ENCODE data around the gene RYK.

DNA sequence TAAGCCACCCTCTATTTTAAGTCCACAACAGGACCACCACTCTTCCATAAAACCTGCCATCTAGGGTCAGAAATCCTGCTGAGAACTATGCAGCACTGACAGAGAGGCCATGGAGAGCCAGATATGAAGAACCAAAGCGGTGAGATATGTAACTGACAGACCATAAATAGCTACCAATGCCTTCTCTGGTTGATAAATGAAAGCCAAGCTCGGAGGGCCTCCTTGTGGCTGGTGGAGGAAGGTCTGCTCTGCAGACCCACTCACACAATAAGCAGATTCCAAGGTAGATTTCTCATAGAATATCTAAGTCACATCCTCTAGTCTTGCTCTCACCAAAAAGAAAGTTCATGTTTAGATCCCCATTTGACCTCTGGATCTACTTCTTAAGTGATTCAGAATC is 38.9 kb downstream of the RYK start:
- TF ChIP-seq, protein P1, sequence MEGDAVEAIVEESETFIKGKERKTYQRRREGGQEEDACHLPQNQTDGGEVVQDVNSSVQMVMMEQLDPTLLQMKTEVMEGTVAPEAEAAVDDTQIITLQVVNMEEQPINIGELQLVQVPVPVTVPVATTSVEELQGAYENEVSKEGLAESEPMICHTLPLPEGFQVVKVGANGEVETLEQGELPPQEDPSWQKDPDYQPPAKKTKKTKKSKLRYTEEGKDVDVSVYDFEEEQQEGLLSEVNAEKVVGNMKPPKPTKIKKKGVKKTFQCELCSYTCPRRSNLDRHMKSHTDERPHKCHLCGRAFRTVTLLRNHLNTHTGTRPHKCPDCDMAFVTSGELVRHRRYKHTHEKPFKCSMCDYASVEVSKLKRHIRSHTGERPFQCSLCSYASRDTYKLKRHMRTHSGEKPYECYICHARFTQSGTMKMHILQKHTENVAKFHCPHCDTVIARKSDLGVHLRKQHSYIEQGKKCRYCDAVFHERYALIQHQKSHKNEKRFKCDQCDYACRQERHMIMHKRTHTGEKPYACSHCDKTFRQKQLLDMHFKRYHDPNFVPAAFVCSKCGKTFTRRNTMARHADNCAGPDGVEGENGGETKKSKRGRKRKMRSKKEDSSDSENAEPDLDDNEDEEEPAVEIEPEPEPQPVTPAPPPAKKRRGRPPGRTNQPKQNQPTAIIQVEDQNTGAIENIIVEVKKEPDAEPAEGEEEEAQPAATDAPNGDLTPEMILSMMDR (IDR thresholded peaks at IDR 0.05) = peak; percentile 15 to 51 (median 32)
- TF ChIP-seq POLR2A (IDR thresholded peaks at IDR 0.05) = no peak
